ENCODE results near the gene RIMS1. TPM values are rescaled to one million over a fixed set of nuclear protein-coding genes. Genes with fewer than 3 reads are reported as not detected.
A peak's percentile ranks its signal among the peaks of the same experiment; 100 is the strongest.

Gene RIMS1
- total and polyA plus RNA-seq, 4 donors, result 0.09 to 0.17 TPM; not detected in 2

DNA sequence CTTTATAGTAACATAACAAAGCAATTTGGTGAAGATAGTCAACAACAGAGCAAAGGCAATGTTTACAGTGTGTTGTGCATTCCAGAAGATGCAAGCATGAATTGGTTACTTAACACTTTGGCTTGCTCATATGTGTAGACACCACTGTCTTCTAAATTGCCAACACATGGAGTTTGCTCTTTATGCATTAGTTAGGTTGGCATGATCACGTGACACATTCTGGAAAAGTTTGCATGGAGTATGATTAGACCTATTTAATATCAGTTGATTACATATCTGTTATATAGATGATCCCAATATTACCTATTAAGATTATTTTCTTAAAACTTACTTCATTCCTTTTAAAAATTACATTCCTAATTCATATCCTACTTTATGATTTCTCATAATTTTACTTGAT is 197.6 kb downstream of the RIMS1 start:
- WGBS, result 67% methylated on average over 1 of the region's 1 CpG
- no peak for TF ChIP-seq GABPA (IDR thresholded peaks at IDR 0.05 in 1 of 2, conservative IDR thresholded peaks at IDR 0.05 in 1 of 2)
- TF ChIP-seq, protein P1, sequence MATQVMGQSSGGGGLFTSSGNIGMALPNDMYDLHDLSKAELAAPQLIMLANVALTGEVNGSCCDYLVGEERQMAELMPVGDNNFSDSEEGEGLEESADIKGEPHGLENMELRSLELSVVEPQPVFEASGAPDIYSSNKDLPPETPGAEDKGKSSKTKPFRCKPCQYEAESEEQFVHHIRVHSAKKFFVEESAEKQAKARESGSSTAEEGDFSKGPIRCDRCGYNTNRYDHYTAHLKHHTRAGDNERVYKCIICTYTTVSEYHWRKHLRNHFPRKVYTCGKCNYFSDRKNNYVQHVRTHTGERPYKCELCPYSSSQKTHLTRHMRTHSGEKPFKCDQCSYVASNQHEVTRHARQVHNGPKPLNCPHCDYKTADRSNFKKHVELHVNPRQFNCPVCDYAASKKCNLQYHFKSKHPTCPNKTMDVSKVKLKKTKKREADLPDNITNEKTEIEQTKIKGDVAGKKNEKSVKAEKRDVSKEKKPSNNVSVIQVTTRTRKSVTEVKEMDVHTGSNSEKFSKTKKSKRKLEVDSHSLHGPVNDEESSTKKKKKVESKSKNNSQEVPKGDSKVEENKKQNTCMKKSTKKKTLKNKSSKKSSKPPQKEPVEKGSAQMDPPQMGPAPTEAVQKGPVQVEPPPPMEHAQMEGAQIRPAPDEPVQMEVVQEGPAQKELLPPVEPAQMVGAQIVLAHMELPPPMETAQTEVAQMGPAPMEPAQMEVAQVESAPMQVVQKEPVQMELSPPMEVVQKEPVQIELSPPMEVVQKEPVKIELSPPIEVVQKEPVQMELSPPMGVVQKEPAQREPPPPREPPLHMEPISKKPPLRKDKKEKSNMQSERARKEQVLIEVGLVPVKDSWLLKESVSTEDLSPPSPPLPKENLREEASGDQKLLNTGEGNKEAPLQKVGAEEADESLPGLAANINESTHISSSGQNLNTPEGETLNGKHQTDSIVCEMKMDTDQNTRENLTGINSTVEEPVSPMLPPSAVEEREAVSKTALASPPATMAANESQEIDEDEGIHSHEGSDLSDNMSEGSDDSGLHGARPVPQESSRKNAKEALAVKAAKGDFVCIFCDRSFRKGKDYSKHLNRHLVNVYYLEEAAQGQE (IDR thresholded peaks at IDR 0.05), result no peak
- no peak for TF ChIP-seq FOXA2 (IDR thresholded peaks at IDR 0.05)
- no peak for TF ChIP-seq CTCF (IDR thresholded peaks at IDR 0.05; ENCODE audit: low read depth, low read length, missing input control)
- TF ChIP-seq RAD21 (IDR thresholded peaks at IDR 0.05), result no peak
- TF ChIP-seq NR2F2 (IDR thresholded peaks at IDR 0.05), result no peak
- TF ChIP-seq YY1 (IDR thresholded peaks at IDR 0.05), result no peak
- no peak overlapping the region for H3K4me3 ChIP-seq (ENCODE audit: low read depth in 1 of 3, low read length in 3 of 3)
- no peak overlapping the region for H3K27ac ChIP-seq (ENCODE audit: low read depth in 1 of 2, low read length in 2 of 2)
- no peaks in the 10 kb centered on the region for H3K27me3 ChIP-seq (ENCODE audit: control insufficient read depth in 4 of 4, insufficient read depth in 4 of 4, low read length in 3 of 4)
- DNase-seq (ENCODE audit: low spot score), result no peak
- no peaks in the 10 kb centered on the region for H3K9me3 ChIP-seq (ENCODE audit: control insufficient read depth in 4 of 4, low read length in 3 of 4)
- no peaks in the 10 kb centered on the region for H3K4me1 ChIP-seq (ENCODE audit: control insufficient read depth in 4 of 4, insufficient read depth in 4 of 4, low read length in 3 of 4)
- H3K36me3 ChIP-seq (ENCODE audit: control insufficient read depth in 4 of 4, insufficient read depth in 3 of 4, low read depth in 1 of 4, low read length in 3 of 4), result no peaks in the 10 kb centered on the region
- no peak overlapping the region for H3K9ac ChIP-seq (ENCODE audit: low read depth in 1 of 2, low read length in 2 of 2)

- DNase-seq (ENCODE audit: low spot score), result no peak
- H3K9ac ChIP-seq (ENCODE audit: low read depth in 1 of 2, low read length in 2 of 2), result no peak overlapping the region
- TF ChIP-seq HNF4G (IDR thresholded peaks at IDR 0.05), result no peak
- TF ChIP-seq RAD21 (IDR thresholded peaks at IDR 0.05), result peak; percentile 60 to 65
- no peak for TF ChIP-seq YY1 (IDR thresholded peaks at IDR 0.05)
- TF ChIP-seq CTCF (IDR thresholded peaks at IDR 0.05; ENCODE audit: low read depth, low read length, missing input control), result peak; percentile 36
Measured at GRCh38 chr6:72084992-72085569, 198.7 kb downstream of the RIMS1 start.

GRCh38 chr6:72094506-72094905 is 208.2 kb downstream of the RIMS1 start:
- 39% methylated on average over 1 of the region's 1 CpG for WGBS
- Histone ChIP-seq H3K27me3 (ENCODE audit: control insufficient read depth in 4 of 4, insufficient read depth in 4 of 4, low read length in 3 of 4) (peaks cover 0 to 3% (median 1%) of the 10 kb centered on the region in 4 donors), H3K9ac (ENCODE audit: low read depth in 1 of 2, low read length in 2 of 2) (no peak overlapping the region), H3K4me3 (ENCODE audit: low read depth in 1 of 3, low read length in 3 of 3) (no peak overlapping the region), H3K9me3 (ENCODE audit: control insufficient read depth in 4 of 4, low read length in 3 of 4) (no peaks in the 10 kb centered on the region), H3K36me3 (ENCODE audit: control insufficient read depth in 4 of 4, insufficient read depth in 3 of 4, low read depth in 1 of 4, low read length in 3 of 4) (no peaks in the 10 kb centered on the region), H3K27ac (ENCODE audit: low read depth in 1 of 2, low read length in 2 of 2) (no peak overlapping the region), H3K4me1 (ENCODE audit: control insufficient read depth in 4 of 4, insufficient read depth in 4 of 4, low read length in 3 of 4) (no peaks in the 10 kb centered on the region)
- DNase-seq (ENCODE audit: low spot score), result no peak
- TF ChIP-seq, protein P1 (IDR thresholded peaks at IDR 0.05), result no peak
- TF ChIP-seq TAF1 (conservative IDR thresholded peaks at IDR 0.05), result no peak
- TF ChIP-seq RAD21 (IDR thresholded peaks at IDR 0.05), result no peak
- no peak for TF ChIP-seq RXRA (IDR thresholded peaks at IDR 0.05)
- TF ChIP-seq MAX (IDR thresholded peaks at IDR 0.05), result no peak
- TF ChIP-seq, protein P2, sequence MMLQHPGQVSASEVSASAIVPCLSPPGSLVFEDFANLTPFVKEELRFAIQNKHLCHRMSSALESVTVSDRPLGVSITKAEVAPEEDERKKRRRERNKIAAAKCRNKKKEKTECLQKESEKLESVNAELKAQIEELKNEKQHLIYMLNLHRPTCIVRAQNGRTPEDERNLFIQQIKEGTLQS (IDR thresholded peaks at IDR 0.05), result no peak
- no peak for TF ChIP-seq FOXA1 (IDR thresholded peaks at IDR 0.05)
- TF ChIP-seq YY1 (IDR thresholded peaks at IDR 0.05), result no peak
- no peak for TF ChIP-seq SP1 (IDR thresholded peaks at IDR 0.05)
- TF ChIP-seq HNF4A (conservative IDR thresholded peaks at IDR 0.05), result no peak
- no peak for TF ChIP-seq NR2F2 (IDR thresholded peaks at IDR 0.05)
- TF ChIP-seq JUND (IDR thresholded peaks at IDR 0.05), result no peak

More at GRCh38 chr6:72084992-72085569, 198.7 kb downstream of the RIMS1 start:
- H3K27ac ChIP-seq (ENCODE audit: low read depth in 1 of 2, low read length in 2 of 2), result no peak overlapping the region
- no peaks in the 10 kb centered on the region for H3K4me1 ChIP-seq (ENCODE audit: control insufficient read depth in 4 of 4, insufficient read depth in 4 of 4, low read length in 3 of 4)
- no peaks in the 10 kb centered on the region for H3K27me3 ChIP-seq (ENCODE audit: control insufficient read depth in 4 of 4, insufficient read depth in 4 of 4, low read length in 3 of 4)
- H3K4me3 ChIP-seq (ENCODE audit: low read depth in 1 of 3, low read length in 3 of 3), result no peak overlapping the region
- no peaks in the 10 kb centered on the region for H3K36me3 ChIP-seq (ENCODE audit: control insufficient read depth in 4 of 4, insufficient read depth in 3 of 4, low read depth in 1 of 4, low read length in 3 of 4)
- 2% methylated on average over 1 of the region's 1 CpG for WGBS
- no peaks in the 10 kb centered on the region for H3K9me3 ChIP-seq (ENCODE audit: control insufficient read depth in 4 of 4, low read length in 3 of 4)

All from liver (tissue), 9 donors.